ENCODE results near the gene ABCB4. TPM values are rescaled to one million over a fixed set of nuclear protein-coding genes. Genes with fewer than 3 reads are reported as not detected.

ABCB4 gene
- total and polyA plus RNA-seq, 2 donors from 2014 or later, result 2.0 TPM

DNA sequence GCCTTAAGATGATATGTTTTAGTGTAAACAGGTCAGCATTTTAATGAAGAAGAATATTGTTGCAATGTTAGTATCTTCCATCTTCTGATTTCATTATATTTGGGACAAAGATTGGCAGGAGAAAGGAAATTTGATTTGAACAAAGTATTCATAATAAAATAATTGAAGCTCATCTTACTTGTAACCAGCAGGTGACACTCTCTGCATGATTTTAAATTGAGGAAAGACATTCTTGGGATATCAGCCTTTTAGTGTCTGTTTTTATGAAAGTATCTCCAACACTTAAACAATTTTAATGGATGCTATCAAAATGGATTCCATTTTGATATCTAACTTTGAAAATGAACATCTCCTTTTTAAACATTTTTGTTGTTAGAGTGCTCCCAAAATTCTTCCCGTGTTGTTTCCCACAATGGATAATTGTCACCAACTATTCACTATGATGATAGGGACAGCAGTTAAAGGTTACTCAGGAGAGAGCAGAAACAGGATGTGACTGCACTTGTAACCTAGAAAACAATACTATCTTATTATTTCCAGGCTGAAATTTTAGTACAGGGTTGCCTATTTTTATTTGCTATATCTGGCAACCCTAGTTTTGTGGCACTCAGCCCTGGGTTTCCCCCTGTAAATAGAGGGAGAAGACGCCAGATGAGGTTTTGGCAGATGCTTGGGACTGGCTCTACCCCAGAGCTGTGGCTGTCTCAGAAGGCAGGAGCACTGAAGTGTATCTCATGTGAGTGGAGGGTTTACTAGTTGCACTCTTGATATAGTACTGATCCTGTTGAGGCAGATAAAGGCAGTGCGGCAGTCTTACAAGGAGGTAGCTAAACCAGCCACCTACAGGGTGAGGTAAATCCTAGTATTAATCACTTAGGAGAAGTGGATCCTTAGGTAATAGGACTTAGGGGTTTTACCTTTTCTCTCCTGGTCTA, 31.0 kb upstream of the ABCB4 start:
- no peak overlapping the region for H3K27ac ChIP-seq (ENCODE audit: low read depth in 2 of 2, low read length in 2 of 2)
- no peaks in the 10 kb centered on the region for H3K4me1 ChIP-seq (ENCODE audit: control insufficient read depth in 2 of 3, insufficient read depth in 2 of 3, low read depth in 1 of 3, low read length in 3 of 3)
- intact Hi-C loops (cut with DNase I), result no loop called here
- H3K36me3 ChIP-seq (ENCODE audit: control insufficient read depth in 2 of 3, insufficient read depth in 3 of 3, low read length in 3 of 3), result peaks cover 0 to 11% (median 10%) of the 10 kb centered on the region in 3 donors
- no peaks in the 10 kb centered on the region for H3K27me3 ChIP-seq (ENCODE audit: control insufficient read depth, insufficient read depth, low read length)
- no peak for FAIRE-seq
- peak in 2 of 5 donors; percentile 6 to 17 for DNase-seq
- no peaks in the 10 kb centered on the region for H3K9me3 ChIP-seq (ENCODE audit: control insufficient read depth in 2 of 3, insufficient read depth in 1 of 3, low read length in 3 of 3)
- no peak overlapping the region for H3K4me3 ChIP-seq (ENCODE audit: low read length in 3 of 3)
- TF ChIP-seq, protein P1, sequence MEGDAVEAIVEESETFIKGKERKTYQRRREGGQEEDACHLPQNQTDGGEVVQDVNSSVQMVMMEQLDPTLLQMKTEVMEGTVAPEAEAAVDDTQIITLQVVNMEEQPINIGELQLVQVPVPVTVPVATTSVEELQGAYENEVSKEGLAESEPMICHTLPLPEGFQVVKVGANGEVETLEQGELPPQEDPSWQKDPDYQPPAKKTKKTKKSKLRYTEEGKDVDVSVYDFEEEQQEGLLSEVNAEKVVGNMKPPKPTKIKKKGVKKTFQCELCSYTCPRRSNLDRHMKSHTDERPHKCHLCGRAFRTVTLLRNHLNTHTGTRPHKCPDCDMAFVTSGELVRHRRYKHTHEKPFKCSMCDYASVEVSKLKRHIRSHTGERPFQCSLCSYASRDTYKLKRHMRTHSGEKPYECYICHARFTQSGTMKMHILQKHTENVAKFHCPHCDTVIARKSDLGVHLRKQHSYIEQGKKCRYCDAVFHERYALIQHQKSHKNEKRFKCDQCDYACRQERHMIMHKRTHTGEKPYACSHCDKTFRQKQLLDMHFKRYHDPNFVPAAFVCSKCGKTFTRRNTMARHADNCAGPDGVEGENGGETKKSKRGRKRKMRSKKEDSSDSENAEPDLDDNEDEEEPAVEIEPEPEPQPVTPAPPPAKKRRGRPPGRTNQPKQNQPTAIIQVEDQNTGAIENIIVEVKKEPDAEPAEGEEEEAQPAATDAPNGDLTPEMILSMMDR (IDR thresholded peaks at IDR 0.05; ENCODE audit: borderline replicate concordance, extremely low read depth, insufficient read depth), result no peak
- no peak overlapping the region for H3K9ac ChIP-seq (ENCODE audit: low read length in 3 of 3)

GRCh38 chr7:87505557-87506245, 30.2 kb upstream of the ABCB4 start:
- no peak for DNase-seq
- Histone ChIP-seq H3K27ac (ENCODE audit: low read depth in 2 of 2, low read length in 2 of 2) (no peak overlapping the region), H3K36me3 (ENCODE audit: control insufficient read depth in 2 of 3, insufficient read depth in 3 of 3, low read length in 3 of 3) (peaks cover 0 to 11% (median 10%) of the 10 kb centered on the region in 3 donors), H3K9me3 (ENCODE audit: control insufficient read depth in 2 of 3, insufficient read depth in 1 of 3, low read length in 3 of 3) (no peaks in the 10 kb centered on the region), H3K9ac (ENCODE audit: low read length in 3 of 3) (no peak overlapping the region), H3K4me1 (ENCODE audit: control insufficient read depth in 2 of 3, insufficient read depth in 2 of 3, low read depth in 1 of 3, low read length in 3 of 3) (no peaks in the 10 kb centered on the region), H3K27me3 (ENCODE audit: control insufficient read depth, insufficient read depth, low read length) (no peaks in the 10 kb centered on the region), H3K4me3 (ENCODE audit: low read length in 3 of 3) (no peak overlapping the region)
- TF ChIP-seq, protein P1 (IDR thresholded peaks at IDR 0.05; ENCODE audit: borderline replicate concordance, extremely low read depth, insufficient read depth), result no peak
- FAIRE-seq, result no peak
- intact Hi-C loops (cut with DNase I), result no loop called here

- FAIRE-seq (no peak), DNase-seq (no peak)
- intact Hi-C loops (cut with DNase I), result no loop called here
- Histone ChIP-seq H3K4me3 (ENCODE audit: low read length in 3 of 3) (no peak overlapping the region), H3K27me3 (ENCODE audit: control insufficient read depth, insufficient read depth, low read length) (no peaks in the 10 kb centered on the region), H3K9me3 (ENCODE audit: control insufficient read depth in 2 of 3, insufficient read depth in 1 of 3, low read length in 3 of 3) (no peaks in the 10 kb centered on the region), H3K9ac (ENCODE audit: low read length in 3 of 3) (no peak overlapping the region), H3K27ac (ENCODE audit: low read depth in 2 of 2, low read length in 2 of 2) (no peak overlapping the region), H3K36me3 (ENCODE audit: control insufficient read depth in 2 of 3, insufficient read depth in 3 of 3, low read length in 3 of 3) (peaks cover 0 to 11% (median 10%) of the 10 kb centered on the region in 3 donors), H3K4me1 (ENCODE audit: control insufficient read depth in 2 of 3, insufficient read depth in 2 of 3, low read depth in 1 of 3, low read length in 3 of 3) (no peaks in the 10 kb centered on the region)
- TF ChIP-seq, protein P1 (IDR thresholded peaks at IDR 0.05; ENCODE audit: borderline replicate concordance, extremely low read depth, insufficient read depth), result no peak
These were observed 29.6 kb upstream of the ABCB4 start for GRCh38 chr7:87505122-87505521.
